DOHH2 (cell line): Measurements from ENCODE around the gene ZFP62.

Source experiments
- H3F3A ChIP-seq: fragments of 200-600 bp; sonication (generic), shearing (Covaris generic); 2 replicates; pipeline ENCODE4 v1.6.0; 2016; ENCODE audit warnings: antibody characterized with exemption, mild to moderate bottlenecking; ENCODE audit not compliant: control insufficient read depth, insufficient read depth
- H3K27ac ChIP-seq: fragments of 200-600 bp; sonication (generic); 2 replicates; pipeline ENCODE4 v1.5.1; 2014; ENCODE audit warnings: low read depth, mild to moderate bottlenecking, low read length, moderate library complexity
- H3K27me3 ChIP-seq: fragments of 200-600 bp; sonication (generic); 2 replicates; pipeline ENCODE4 v1.6.1; 2014; ENCODE audit warnings: mild to moderate bottlenecking, low read length, mixed read lengths; ENCODE audit not compliant: control insufficient read depth
- H3K36me3 ChIP-seq: fragments of 200-600 bp; sonication (generic); 2 replicates; pipeline ENCODE4 v1.6.1; 2014; ENCODE audit warnings: mild to moderate bottlenecking, low read length, moderate library complexity, mixed read lengths; ENCODE audit not compliant: control insufficient read depth
- H3K4me1 ChIP-seq: fragments of 200-600 bp; sonication (generic); 2 replicates; pipeline ENCODE4 v1.6.1; 2014; ENCODE audit warnings: mild to moderate bottlenecking, low read length, mixed read lengths; ENCODE audit not compliant: control insufficient read depth
- H3K4me2 ChIP-seq: fragments of 200-600 bp; sonication (generic); 2 replicates; pipeline ENCODE4 v1.6.0; 2014; ENCODE audit warnings: mild to moderate bottlenecking, low read length, moderate library complexity
- H3K4me3 ChIP-seq: fragments of 200-600 bp; sonication (generic); 2 replicates; pipeline ENCODE4 v1.5.1; 2014; ENCODE audit warnings: mild to moderate bottlenecking, low read length, mixed read lengths
- H3K79me2 ChIP-seq: fragments of 200-600 bp; sonication (generic); 2 replicates; pipeline ENCODE4 v1.6.1; 2014; ENCODE audit warnings: mild to moderate bottlenecking, low read length, mixed read lengths; ENCODE audit not compliant: control insufficient read depth
- H3K9me2 ChIP-seq: fragments of 200-600 bp; sonication (generic); replicated peaks from 2 replicates; pipeline ENCODE4 v1.6.1; 2014; ENCODE audit warnings: mild to moderate bottlenecking, low read length, mixed read lengths; ENCODE audit not compliant: control insufficient read depth
- H3K9me3 ChIP-seq: fragments of 200-600 bp; sonication (generic); 2 replicates; pipeline ENCODE4 v1.6.1; 2014; ENCODE audit warnings: antibody characterized with exemption, low read length, mixed read lengths; ENCODE audit not compliant: control insufficient read depth, insufficient read depth
- H4K20me1 ChIP-seq: fragments of 200-600 bp; sonication (generic); 2 replicates; pipeline ENCODE4 v1.6.0; 2014; ENCODE audit warnings: low read depth, mild to moderate bottlenecking, antibody characterized with exemption, low read length, moderate library complexity; ENCODE audit not compliant: control insufficient read depth, insufficient read depth
- EZH2phosphoT487 ChIP-seq: fragments of 200-600 bp; sonication (generic); IDR thresholded peaks from 2 replicates; pipeline ENCODE4 v1.6.1; 2017; ENCODE audit warnings: borderline replicate concordance, mild to moderate bottlenecking, antibody characterized with exemption, low read length, moderate library complexity, mixed read lengths
- TF ChIP-seq, protein P1 (sequence below): fragments of 200-600 bp; sonication (generic); IDR thresholded peaks from one replicate; pipeline ENCODE4 v1.5.1; 2014; ENCODE audit warnings: antibody characterized with exemption, mild to moderate bottlenecking, low read depth, low read length; ENCODE audit not compliant: poor library complexity, severe bottlenecking

ZFP62 gene

GRCh38 chr5:180832638-180833068 is 28.4 kb downstream of the ZFP62 start:
- Histone ChIP-seq H3F3A (peaks cover 5% of the 10 kb centered on the region), H3K9me2 (no peaks in the 10 kb centered on the region), H3K36me3 (peaks cover 62% of the 10 kb centered on the region), H3K27me3 (no peaks in the 10 kb centered on the region), H3K4me3 (peak overlapping the region; percentile 97), H3K79me2 (peaks cover 53% of the 10 kb centered on the region), H4K20me1 (no peaks in the 10 kb centered on the region), H3K27ac (peak overlapping the region; percentile 69), H3K9me3 (no peaks in the 10 kb centered on the region), H3K4me2 (peak overlapping the region; percentile 89), H3K4me1 (peaks cover 28% of the 10 kb centered on the region)
- TF ChIP-seq EZH2phosphoT487: no peak
- TF ChIP-seq, protein P1, sequence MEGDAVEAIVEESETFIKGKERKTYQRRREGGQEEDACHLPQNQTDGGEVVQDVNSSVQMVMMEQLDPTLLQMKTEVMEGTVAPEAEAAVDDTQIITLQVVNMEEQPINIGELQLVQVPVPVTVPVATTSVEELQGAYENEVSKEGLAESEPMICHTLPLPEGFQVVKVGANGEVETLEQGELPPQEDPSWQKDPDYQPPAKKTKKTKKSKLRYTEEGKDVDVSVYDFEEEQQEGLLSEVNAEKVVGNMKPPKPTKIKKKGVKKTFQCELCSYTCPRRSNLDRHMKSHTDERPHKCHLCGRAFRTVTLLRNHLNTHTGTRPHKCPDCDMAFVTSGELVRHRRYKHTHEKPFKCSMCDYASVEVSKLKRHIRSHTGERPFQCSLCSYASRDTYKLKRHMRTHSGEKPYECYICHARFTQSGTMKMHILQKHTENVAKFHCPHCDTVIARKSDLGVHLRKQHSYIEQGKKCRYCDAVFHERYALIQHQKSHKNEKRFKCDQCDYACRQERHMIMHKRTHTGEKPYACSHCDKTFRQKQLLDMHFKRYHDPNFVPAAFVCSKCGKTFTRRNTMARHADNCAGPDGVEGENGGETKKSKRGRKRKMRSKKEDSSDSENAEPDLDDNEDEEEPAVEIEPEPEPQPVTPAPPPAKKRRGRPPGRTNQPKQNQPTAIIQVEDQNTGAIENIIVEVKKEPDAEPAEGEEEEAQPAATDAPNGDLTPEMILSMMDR: no peak

DNA sequence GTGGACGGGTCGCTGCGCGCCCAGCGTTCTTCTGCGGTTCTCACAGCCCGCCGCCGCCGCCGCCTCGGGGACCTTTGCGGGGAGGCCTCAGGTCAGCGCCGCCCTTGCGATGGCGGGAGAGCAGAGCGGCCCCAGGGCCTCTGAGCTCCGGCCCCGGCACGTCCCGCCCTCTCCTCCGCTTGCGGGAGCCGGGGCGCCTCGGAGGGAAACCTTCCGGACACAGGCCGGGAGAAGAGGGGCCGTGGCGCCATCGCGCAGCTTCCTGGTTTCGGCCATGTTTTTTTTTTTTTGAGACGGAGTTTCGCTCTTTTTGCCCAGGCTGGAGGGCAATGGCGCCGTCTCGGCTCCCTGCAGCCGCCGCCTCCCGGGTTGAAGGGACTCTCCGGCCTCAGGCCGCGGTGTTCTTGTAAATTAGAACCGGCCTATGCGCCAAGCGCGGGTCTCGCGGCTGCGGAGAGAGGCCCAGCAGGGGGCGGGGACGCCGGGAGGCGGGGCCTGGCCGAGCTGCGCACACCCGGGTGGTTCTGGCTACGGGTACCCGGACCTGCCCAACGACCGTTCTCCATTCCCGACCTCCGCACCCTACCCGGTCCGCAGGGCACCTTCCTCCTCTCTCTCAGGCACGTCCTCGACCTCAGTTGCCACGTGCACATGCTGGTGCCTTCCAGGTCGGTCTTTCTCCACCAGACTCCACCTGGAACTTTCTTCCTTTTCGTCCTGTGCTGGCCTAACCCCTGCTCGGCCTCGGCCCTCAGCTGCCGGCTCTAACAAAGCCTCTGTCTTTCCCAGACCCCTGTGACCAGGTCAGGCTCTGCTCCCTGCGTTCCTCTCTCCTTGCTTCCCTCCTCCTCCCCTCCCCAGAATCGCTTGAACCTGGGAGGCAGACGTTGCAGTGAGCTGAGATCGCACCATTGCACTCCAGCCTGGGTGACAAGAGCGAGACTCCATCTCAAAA is 29.7 kb downstream of the ZFP62 start:
- Histone ChIP-seq H3K36me3 (peaks cover 52% of the 10 kb centered on the region), H3K27me3 (no peaks in the 10 kb centered on the region), H4K20me1 (no peaks in the 10 kb centered on the region), H3K9me2 (no peaks in the 10 kb centered on the region), H3K27ac (peak overlapping the region; percentile 69), H3K4me1 (peaks cover 28% of the 10 kb centered on the region), H3K9me3 (no peaks in the 10 kb centered on the region), H3F3A (peaks cover 5% of the 10 kb centered on the region), H3K4me3 (peak overlapping the region; percentile 97), H3K4me2 (peak overlapping the region; percentile 89), H3K79me2 (peaks cover 53% of the 10 kb centered on the region)
- TF ChIP-seq, protein P1: no peak
- no peak for TF ChIP-seq EZH2phosphoT487

- TF ChIP-seq, protein P1: no peak
- TF ChIP-seq EZH2phosphoT487: no peak
- Histone ChIP-seq H3K9me3 (no peaks in the 10 kb centered on the region), H3K4me2 (peak overlapping the region; percentile 89), H3K27ac (peak overlapping the region; percentile 69), H3F3A (peaks cover 5% of the 10 kb centered on the region), H4K20me1 (no peaks in the 10 kb centered on the region), H3K36me3 (peaks cover 43% of the 10 kb centered on the region), H3K4me1 (peaks cover 28% of the 10 kb centered on the region), H3K27me3 (no peaks in the 10 kb centered on the region), H3K79me2 (peaks cover 53% of the 10 kb centered on the region), H3K9me2 (no peaks in the 10 kb centered on the region), H3K4me3 (peak overlapping the region; percentile 97)
Measured at GRCh38 chr5:180830253-180831138, 30.6 kb downstream of the ZFP62 start.
